Measurements from ENCODE around the gene ABI3.
"Not testable (repeated sequence)": the region's sequence is repeated elsewhere in the genome, so short reads cannot be mapped to it uniquely, and the experiment has no call there.

ABI3 gene

DNA sequence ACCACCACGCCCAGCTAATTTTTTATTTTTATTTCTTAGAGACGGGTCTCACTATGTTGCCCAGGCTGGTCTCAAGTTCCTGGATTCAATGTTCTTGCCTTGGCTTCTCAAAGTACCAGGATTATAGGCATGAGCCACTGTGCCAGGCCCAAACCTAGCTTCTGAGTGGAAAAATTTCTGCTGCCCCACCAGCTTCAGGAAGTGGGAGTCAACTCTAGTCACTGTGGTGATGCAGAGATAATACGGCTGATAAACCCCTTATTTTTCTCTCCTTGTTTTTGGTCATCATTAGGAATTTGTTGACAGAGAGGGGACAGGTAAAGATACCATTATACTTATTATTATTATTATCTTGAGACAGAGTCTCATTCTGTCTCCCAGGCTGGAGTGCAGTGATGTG, 47.9 kb downstream of the ABI3 start:
- no peak for DNase-seq

DNA sequence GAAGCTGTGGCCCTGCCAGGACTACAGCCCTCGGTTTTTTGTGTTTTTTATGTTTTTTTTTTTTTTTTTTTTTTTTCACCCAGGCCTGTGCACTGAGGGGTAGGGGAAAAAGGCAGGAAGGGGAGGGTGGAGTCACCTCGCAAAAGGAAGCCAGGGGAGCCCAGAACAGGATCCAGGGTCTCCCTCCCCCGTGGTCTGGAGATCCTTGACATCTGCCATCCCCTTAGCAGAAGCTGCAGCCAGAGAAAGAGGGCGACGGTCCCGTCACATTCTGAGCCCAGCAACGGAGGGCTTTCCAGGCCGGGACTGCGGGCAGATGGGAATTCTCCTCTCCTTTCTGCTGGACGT, 49.1 kb downstream of the ABI3 start:
- no peak for DNase-seq

DNA sequence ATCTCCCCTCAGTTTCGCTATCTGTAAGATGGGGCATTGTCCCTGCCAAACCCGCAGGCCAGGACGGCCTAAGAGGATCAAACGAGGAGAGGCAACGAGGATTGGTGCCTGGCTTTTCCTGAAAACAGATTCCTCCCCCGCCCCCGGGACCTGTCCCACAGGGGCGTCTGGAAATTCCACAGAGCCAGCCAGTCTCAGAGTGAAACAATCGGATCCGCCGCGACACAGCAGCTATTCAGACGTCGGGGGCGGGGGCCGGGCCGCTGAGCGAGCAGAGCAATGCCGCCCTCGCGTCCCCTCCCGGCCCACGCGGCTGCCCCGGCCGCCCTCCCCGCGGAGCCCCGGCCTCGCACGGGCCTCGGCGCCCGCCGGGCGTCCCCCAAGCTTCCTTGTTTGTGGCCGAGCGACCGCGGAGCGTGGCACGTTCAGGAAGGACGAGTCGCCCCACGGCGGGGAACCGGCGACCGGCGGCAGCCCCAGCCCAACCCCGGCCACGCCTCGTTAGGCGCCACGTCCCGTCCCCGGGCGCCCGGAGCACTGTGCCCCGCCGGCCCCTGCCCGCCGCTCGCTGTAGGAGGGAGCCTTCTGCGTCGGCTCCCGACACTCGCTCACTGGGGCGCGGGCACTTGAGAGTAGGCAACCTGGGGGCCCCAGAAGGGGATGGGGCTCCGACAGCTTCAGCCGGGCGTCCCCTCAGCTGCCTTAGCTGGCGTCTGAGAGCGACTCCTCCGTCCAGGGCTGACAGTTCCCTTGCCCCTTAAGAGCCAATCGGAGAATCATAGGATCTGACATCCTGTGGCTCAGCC, 49.7 kb downstream of the ABI3 start:
- no peak for DNase-seq

DNA sequence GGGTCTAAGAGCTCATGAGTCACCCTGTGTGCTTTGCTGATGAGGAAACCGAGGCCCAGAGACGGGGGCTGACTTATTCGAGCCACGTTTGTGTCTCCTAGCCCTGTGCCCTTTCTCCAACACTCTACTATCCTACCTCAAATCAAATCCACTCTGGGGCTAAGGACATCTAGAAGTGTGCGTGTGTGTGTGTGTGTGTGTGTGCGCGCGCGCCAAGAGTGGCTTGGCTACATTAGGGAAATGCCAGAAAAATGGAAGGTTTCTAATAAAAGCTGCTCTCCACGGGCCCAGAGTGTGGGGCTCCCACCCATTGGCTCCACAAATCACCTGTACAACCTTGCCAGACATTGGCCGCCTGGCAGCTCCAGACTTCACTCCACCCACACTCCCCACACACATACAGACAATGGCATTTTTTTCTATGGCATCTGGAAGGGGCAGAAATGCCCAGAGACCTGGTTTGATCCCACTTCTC, 50.3 kb downstream of the ABI3 start:
- DNase-seq = no peak

DNA sequence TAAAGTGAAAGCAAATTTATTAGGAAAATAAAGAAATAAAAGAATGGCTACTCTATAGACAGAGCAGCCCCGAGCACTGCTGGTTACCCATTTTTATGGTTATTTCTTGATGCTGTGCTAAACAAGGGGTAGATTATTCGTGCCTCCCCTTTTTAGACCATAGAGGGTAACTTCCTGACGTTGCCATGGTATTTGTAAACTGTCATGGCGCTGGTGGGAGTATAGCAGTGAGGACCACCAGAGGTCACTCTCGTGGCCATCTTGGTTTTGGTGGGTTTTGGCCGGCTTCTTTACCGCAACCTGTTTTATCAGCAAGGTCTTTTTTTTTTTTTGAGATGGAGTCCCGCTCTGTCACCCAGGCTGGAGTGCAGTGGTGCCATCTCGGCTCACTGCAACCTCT, 51.0 kb downstream of the ABI3 start:
- DNase-seq = not testable (repeated sequence)

DNA sequence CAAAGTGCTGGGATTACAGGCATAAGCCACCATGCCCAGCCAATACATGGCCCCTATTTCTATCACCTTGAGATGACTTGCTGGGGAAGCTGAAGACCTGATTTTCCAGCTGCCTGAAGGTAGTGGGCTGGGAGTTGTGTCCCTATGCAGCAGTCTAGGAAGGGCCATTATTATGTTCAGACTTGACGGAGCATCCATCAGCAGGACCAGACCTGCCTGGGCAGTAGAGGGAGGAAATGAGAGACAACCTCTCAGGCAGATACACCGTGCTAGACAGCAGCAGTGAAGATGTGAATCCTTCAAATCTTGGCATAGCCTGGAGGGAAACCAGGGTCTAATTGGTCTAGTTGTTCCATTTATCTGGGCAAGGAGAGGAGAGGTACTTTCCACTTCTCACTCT, 55.7 kb downstream of the ABI3 start:
- DNase-seq = no peak

DNA sequence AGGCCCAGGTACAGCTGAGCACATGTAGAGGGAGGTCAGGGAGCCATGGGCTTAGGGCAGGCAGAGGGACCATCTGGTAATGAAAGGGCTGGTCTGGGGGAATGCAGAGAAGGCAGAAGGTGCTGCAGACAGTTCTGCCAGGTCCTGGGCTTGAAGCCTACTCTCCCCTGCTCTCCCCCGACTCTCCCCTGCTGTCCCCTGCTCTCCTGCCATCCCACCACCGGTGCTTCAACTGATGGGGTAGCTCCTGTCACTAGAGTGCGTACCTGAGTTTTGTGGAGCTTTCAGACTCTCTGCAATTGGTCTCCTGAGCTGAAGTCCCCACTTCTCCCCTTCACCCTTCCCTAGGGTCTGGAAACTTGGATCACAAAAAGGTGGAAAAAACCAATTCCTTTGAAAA, 57.4 kb downstream of the ABI3 start:
- DNase-seq = no peak

DNA sequence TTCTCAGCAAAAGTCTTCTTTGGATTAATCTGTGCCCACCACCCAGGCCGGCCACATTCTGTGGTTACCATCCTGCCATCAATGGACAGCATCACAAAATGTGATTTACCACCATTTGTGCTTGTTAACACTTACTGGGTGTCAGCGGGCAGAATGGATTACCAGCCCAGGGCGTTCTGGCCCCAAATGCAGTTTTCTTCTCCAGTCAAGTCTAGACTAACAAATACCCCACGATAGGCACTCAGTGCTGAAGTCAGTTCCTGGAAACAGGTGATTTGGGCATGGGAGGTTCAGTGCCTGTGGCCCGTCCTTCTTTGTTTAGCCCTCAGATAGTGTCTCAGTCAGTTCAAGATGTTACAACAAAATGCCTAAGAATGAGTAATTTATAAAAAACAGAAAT, 58.8 kb downstream of the ABI3 start:
- no peak for DNase-seq

Measured in NCI-H446 (cell line).